ENCODE data around the gene VWA8.

DNA sequence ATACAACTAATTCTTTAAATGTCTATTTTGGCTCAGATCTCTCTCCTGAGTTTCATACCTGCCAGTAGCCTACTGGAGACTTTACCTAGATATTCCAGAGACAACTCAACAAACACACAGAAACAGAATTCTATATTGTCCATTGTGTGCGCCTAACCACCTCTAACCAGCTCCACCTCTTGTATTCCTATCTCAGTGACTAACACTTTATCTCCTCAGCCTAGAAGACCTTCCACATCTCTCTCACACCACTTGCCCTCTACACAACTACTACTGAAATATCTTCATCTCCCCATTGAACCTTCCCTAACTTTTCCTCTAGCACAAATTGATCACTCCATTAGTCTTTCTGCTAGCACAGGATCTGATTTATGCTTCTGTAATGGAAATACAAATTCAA is 6.7 kb downstream of the VWA8 start:
- TF ChIP-seq, protein P1, sequence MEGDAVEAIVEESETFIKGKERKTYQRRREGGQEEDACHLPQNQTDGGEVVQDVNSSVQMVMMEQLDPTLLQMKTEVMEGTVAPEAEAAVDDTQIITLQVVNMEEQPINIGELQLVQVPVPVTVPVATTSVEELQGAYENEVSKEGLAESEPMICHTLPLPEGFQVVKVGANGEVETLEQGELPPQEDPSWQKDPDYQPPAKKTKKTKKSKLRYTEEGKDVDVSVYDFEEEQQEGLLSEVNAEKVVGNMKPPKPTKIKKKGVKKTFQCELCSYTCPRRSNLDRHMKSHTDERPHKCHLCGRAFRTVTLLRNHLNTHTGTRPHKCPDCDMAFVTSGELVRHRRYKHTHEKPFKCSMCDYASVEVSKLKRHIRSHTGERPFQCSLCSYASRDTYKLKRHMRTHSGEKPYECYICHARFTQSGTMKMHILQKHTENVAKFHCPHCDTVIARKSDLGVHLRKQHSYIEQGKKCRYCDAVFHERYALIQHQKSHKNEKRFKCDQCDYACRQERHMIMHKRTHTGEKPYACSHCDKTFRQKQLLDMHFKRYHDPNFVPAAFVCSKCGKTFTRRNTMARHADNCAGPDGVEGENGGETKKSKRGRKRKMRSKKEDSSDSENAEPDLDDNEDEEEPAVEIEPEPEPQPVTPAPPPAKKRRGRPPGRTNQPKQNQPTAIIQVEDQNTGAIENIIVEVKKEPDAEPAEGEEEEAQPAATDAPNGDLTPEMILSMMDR (IDR thresholded peaks at IDR 0.05; ENCODE audit: low read length), result no peak
- TF ChIP-seq EZH2phosphoT487 (IDR thresholded peaks at IDR 0.05; ENCODE audit: low read length) (no peak), EZH2 (optimal IDR thresholded peaks at IDR 0.05; ENCODE audit: low read depth, low read length) (no peak)
